Uterus (tissue), 4 donors: ENCODE results near the gene SRRM1. TPM values are rescaled to one million over a fixed set of nuclear protein-coding genes. Genes with fewer than 3 reads are reported as not detected.
"Not testable (repeated sequence)": the region's sequence is repeated elsewhere in the genome, so short reads cannot be mapped to it uniquely, and the experiment has no call there.

Source experiments
- DNase-seq, 2 donors: peaks; one replicate each; pipeline ENCODE4 v3.0.0-alpha.2; 2019 to 2020
- H3K27ac ChIP-seq, 2 donors: fragments of 200-600 bp; sonication (generic); 1 replicate in 1 of 2; 2 replicates in 1 of 2; pipeline ENCODE4 v1.5.1; 2016 to 2018
- H3K27me3 ChIP-seq, 2 donors: fragments of 200-600 bp; sonication (generic); one replicate each; pipeline ENCODE4 v1.5.1; 2018 to 2019; ENCODE audit warnings: control low read depth in 1 of 2
- H3K36me3 ChIP-seq, 2 donors: fragments of 200-600 bp; sonication (generic); one replicate each; pipeline ENCODE4 v1.5.1; 2019; ENCODE audit warnings: control low read depth in 1 of 2
- H3K4me1 ChIP-seq, 2 donors: fragments of 200-600 bp; sonication (generic); one replicate each; pipeline ENCODE4 v1.5.1; 2018 to 2019; ENCODE audit warnings: control low read depth in 1 of 2
- H3K4me3 ChIP-seq, 2 donors: fragments of 200-600 bp; sonication (generic); 1 replicate in 1 of 2; 2 replicates in 1 of 2; pipeline ENCODE4 v1.5.1; 2018 to 2019; ENCODE audit warnings: mild to moderate bottlenecking in 1 of 2
- H3K9me3 ChIP-seq, 2 donors: fragments of 200-600 bp; sonication (generic); one replicate each; pipeline ENCODE4 v1.5.1; 2019; ENCODE audit warnings: control low read depth in 1 of 2
- POLR2A ChIP-seq, 2 donors: fragments of 450-650 bp; IDR thresholded peaks; one replicate each; pipeline ENCODE4 v1.6.1; 2016; ENCODE audit warnings: antibody characterized with exemption in 2 of 2, mild to moderate bottlenecking in 1 of 2, moderate library complexity in 1 of 2
- intact Hi-C: fragments of 100-400 bp; cut with DNase I; formaldehyde crosslinking; loops from one replicate; pipeline ENCODE4 v1.15.1; 2023; ENCODE audit warnings: low total_unique reads
- total RNA-seq, 4 donors: library from RNA; depleted of rRNA in 3 of 4; stranded (reverse); fragments of >200 nt in 3 of 4; gene quantifications; one replicate each; pipeline versions ENCODE4 v1.1.0 to v1.2.4, GENCODE V29; 2014 to 2023
- TF ChIP-seq, protein P1 (sequence below), 4 experiments: fragments of 200-600 bp in 2 of 4; fragments of 450-650 bp in 2 of 4; sonication (generic) in 2 of 4; IDR thresholded peaks; one replicate each; pipeline ENCODE4 v1.5.1; 2016 to 2019; ENCODE audit warnings: antibody characterized with exemption in 4 of 4, mild to moderate bottlenecking in 2 of 4, moderate library complexity in 1 of 4
- donor health status: DM: yes; HTN: yes; CAD: no.

The SRRM1 gene
- total RNA-seq, 4 donors from 2014 or later: 92.6 to 177 (median 129) TPM

DNA sequence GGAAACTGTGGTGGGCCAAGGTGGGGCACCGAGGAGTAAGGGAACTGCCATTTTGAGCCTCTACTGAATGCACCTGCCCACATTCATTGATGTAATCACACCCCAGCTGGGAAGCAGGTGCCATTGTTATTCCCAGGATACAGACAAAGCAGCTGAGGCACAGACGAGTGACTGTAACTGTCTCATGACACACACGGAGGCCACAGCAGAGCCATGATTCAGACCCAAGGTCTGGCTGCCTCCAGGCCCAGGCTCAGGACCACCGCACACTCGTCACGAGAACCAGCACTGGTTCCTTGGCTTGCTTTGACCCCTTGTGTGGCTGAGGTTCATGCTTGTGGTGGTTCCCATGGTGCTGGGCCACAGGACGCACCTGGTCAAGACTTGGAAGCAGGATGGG is 56.5 kb downstream of the SRRM1 start:
- no peak for DNase-seq
- H3K27ac ChIP-seq: no peak overlapping the region
- intact Hi-C loops: no loop called here
- TF ChIP-seq, protein P1, sequence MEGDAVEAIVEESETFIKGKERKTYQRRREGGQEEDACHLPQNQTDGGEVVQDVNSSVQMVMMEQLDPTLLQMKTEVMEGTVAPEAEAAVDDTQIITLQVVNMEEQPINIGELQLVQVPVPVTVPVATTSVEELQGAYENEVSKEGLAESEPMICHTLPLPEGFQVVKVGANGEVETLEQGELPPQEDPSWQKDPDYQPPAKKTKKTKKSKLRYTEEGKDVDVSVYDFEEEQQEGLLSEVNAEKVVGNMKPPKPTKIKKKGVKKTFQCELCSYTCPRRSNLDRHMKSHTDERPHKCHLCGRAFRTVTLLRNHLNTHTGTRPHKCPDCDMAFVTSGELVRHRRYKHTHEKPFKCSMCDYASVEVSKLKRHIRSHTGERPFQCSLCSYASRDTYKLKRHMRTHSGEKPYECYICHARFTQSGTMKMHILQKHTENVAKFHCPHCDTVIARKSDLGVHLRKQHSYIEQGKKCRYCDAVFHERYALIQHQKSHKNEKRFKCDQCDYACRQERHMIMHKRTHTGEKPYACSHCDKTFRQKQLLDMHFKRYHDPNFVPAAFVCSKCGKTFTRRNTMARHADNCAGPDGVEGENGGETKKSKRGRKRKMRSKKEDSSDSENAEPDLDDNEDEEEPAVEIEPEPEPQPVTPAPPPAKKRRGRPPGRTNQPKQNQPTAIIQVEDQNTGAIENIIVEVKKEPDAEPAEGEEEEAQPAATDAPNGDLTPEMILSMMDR (IDR thresholded peaks at IDR 0.05): no peak
- TF ChIP-seq POLR2A (IDR thresholded peaks at IDR 0.05): no peak
- no peak overlapping the region for H3K4me3 ChIP-seq
- H3K36me3 ChIP-seq: no peaks in the 10 kb centered on the region
- no peaks in the 10 kb centered on the region for H3K9me3 ChIP-seq
- no peaks in the 10 kb centered on the region for H3K27me3 ChIP-seq
- peaks cover 0 to 4% of the 10 kb centered on the region in 2 donors for H3K4me1 ChIP-seq

DNA sequence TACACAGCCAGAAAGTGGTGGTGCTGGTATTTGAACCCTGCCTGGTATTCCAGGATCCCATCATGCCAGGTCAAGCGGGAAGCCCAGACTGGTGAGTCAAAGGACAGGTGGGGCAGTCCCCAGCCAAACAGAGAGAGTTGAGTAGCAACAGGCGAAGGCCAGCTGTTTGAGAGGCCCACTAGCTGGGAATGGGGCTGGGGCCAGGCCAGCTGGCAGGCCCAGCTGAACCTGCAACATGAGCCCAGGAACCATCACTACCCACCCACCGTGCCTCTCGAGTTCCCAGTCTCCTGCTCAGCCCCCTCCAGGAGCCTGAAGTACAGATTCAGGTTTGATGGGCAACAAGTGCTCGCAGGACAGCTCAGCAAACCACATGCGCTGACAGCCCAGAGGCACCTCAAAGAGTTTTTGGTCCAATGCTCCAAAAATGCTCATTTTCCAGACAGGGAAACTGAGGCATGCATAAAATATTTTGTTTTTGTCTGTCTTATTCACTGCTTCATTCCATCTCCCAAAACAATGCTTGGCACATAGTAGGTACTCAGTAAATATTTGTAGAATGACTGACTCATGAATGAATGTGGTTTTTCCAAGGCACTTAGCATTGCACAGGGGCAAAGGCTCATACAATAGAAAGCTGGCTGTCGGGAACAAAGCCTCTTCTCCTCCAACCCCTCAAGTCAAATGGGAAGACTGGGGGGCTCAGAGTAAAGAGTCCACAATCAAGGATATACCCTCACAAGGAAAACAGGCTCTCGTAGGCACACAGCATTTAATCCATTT is 59.6 kb downstream of the SRRM1 start:
- Histone ChIP-seq H3K27ac (no peak overlapping the region), H3K4me3 (no peak overlapping the region), H3K4me1 (no peaks in the 10 kb centered on the region), H3K36me3 (no peaks in the 10 kb centered on the region), H3K9me3 (no peaks in the 10 kb centered on the region), H3K27me3 (no peaks in the 10 kb centered on the region)
- TF ChIP-seq POLR2A (IDR thresholded peaks at IDR 0.05): no peak
- TF ChIP-seq, protein P1 (IDR thresholded peaks at IDR 0.05): no peak
- no peak for DNase-seq
- intact Hi-C loops: no loop called here

DNA sequence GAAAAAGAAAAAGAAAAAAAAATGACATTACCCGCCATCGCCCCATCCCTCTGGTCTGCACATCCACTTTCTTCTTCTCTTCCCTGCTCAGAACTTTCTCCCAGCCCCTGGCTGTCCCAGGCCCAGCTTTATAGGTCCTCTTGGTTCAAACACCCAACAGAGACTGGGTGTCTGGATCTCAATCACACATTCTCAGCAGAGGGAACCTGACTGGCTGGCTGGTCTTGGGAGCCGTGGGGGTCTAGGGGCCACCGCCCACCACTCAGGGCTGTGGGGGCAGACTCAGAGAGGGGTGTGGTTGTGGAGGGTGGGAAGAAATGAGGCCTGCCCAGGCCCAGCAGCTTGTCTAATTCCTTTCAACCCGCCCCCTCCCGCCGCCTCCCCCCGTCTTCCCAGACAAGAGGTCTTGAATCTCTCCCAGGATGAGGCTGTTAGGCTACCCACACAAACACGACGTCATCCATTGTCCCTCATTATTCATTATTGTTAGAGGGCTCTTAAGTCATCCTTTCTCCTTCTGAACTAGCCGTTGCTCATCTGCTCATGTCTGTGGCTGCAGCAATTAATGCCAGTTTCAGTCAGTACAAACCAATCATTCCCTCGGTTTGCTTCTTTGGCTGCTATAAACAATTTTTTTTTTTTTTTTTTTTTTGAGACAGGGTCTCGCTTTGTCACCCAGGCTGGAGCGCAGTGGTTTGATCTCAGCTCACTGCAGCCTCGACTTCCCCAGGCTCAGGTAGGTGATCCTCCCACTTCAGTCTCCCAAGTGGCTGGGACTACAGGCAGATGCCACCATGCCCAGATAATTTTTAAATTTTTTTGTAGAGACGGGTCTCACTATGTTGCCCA is 61.5 kb downstream of the SRRM1 start:
- H3K27ac ChIP-seq: peak overlapping the region; percentile 69 to 81
- intact Hi-C loops: no loop called here
- peak in 1 of 2 donors; percentile 34 for DNase-seq

DNA sequence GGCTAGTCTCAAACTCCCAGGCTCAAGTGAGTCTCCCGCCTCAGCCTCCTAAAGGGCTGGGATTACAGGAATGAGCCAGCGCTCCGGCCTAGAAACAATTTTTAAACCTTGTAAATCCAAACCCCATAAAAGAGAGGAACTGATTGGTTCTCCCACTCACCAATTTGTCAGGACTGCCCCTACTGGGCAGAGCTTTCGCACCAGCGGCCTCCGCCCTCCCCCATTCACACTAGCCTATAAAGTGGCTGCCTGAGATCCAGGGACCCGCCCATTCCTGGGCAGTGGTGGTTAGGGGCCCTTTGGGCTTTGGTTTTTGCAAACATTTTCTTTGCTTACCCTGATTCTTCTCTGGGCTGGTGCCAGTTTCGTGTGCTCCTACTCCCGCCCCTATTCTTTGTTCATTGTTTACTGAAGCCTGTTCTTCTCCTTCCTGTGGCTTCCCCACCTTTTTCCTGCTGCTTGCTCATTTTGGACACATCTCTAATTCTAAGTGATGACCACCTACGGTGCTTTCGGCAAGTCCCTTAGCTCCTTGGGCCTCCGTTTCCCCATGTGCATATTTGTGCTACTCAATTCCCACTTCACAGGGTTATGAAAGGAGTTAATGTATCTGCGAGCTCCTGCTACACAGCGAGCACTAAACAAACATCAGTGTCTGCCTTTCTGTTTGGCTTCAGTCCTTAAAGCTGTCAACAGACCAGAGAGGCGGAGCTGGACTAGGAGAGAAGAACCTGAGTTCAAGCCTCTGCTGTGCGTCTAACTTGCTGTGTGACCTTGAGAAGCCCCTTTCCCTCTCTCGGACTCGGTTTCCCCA is 62.4 kb downstream of the SRRM1 start:
- no peaks in the 10 kb centered on the region for H3K36me3 ChIP-seq
- TF ChIP-seq, protein P1 (IDR thresholded peaks at IDR 0.05): peak in 1 of 4 experiments; percentile 6
- no peak for TF ChIP-seq POLR2A (IDR thresholded peaks at IDR 0.05)
- H3K27ac ChIP-seq: peak overlapping the region; percentile 69 to 81
- peak; percentile 69 to 81 for DNase-seq
- H3K4me3 ChIP-seq: no peak overlapping the region
- intact Hi-C loops: no loop called here
- no peaks in the 10 kb centered on the region for H3K27me3 ChIP-seq
- H3K9me3 ChIP-seq: no peaks in the 10 kb centered on the region
- H3K4me1 ChIP-seq: no peaks in the 10 kb centered on the region

More for the DNA sequence above, 61.5 kb downstream of the SRRM1 start:
- Histone ChIP-seq H3K4me1 (no peaks in the 10 kb centered on the region), H3K9me3 (no peaks in the 10 kb centered on the region), H3K27me3 (no peaks in the 10 kb centered on the region), H3K4me3 (no peak overlapping the region), H3K36me3 (no peaks in the 10 kb centered on the region)
- TF ChIP-seq POLR2A (IDR thresholded peaks at IDR 0.05): no peak
- TF ChIP-seq, protein P1 (IDR thresholded peaks at IDR 0.05): no peak

DNA sequence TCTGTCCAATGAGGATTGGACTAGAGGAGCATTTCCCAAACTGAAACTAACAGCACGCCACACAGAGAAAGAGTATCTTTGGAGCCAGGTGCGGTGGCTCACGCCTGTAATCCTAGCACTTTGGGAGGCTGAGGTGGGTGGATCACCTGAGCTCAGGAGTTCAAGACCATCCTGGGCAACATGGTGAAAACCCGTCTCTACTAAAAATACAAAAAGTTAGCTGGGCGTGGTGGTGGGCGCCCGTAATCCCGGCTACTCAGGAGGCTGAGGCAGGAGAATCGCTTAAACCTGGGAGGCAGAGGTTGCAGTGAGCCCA is 62.9 kb downstream of the SRRM1 start:
- H3K27me3 ChIP-seq, DNase-seq, H3K36me3 ChIP-seq, intact Hi-C loops, H3K4me1 ChIP-seq, H3K4me3 ChIP-seq, H3K9me3 ChIP-seq: not testable (repeated sequence)
- peak overlapping the region; percentile 69 to 81 for H3K27ac ChIP-seq
